Measurements from ENCODE around the gene RANBP2.

DNA sequence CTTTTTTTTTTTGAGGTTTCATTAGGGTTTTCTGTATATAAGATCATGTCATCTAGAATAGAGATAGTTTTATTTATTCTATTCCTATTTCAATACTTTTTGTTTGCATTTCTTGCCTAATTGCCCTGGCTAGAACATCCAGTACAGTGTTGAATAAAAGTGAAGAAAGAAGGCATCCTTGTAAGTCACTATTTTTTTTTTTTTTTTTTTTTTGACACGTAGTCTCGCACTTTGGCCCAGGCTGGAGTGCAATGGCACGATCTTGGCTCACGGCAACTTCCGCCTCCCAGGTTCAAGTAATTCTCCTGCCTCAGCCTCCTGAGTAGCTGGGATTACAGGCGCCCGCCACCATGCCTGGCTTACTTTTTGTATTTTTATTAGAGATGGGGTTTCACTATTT is 27.8 kb upstream of the RANBP2 start:
- no peak for TF ChIP-seq TAF1 (IDR thresholded peaks at IDR 0.05; ENCODE audit: borderline replicate concordance, low read depth, low read length)
- no peak for TF ChIP-seq POLR2A (IDR thresholded peaks at IDR 0.05; ENCODE audit: low read depth, low read length)
